ENCODE data around the gene PPP1R13L.
"Not testable (repeated sequence)": the region's sequence is repeated elsewhere in the genome, so short reads cannot be mapped to it uniquely, and the experiment has no call there.

PPP1R13L gene, protein sequence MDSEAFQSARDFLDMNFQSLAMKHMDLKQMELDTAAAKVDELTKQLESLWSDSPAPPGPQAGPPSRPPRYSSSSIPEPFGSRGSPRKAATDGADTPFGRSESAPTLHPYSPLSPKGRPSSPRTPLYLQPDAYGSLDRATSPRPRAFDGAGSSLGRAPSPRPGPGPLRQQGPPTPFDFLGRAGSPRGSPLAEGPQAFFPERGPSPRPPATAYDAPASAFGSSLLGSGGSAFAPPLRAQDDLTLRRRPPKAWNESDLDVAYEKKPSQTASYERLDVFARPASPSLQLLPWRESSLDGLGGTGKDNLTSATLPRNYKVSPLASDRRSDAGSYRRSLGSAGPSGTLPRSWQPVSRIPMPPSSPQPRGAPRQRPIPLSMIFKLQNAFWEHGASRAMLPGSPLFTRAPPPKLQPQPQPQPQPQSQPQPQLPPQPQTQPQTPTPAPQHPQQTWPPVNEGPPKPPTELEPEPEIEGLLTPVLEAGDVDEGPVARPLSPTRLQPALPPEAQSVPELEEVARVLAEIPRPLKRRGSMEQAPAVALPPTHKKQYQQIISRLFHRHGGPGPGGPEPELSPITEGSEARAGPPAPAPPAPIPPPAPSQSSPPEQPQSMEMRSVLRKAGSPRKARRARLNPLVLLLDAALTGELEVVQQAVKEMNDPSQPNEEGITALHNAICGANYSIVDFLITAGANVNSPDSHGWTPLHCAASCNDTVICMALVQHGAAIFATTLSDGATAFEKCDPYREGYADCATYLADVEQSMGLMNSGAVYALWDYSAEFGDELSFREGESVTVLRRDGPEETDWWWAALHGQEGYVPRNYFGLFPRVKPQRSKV

DNA sequence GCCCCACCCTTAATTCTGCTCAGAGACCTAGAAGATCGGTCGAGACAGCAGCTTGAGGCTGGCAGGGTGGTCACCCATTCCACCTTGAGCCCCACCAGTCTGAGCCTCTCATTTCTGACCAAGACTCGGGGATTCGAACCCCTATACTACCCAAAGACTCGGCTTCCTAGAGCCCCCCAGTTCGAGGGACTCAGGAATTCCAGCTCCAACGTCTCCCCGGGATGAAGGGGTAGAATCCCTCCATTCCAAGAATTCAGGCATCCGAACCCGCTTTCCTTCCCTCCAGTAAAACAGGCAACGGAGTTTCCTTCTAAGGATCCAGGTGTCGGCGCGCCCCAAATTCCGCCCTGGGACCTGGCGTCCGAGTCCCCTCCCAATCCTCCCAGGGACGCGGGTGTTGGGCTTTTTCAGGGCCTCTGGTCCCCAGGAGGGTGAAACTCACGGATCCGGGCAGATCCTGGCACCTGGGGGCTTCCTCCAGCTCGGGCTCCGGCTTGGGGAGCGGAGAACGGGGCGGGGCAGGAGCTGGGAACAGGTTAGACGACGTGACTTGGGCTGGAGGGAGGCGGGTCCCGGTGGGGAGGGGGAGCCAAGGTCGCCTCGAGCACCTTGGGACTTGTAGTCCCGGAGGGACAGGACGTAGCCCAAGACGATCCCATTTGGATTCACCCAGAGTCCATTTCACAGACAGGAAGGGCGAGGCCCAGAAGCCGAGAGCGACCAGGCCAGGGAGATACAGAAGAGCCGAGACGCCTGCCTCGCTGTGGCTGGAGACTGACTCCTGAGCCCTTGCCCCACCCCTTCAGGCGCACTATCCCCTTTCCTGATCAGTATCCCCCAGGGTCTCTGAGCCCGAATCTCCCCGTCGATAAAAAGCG is at the start of gene PPP1R13L:
Gene PPP1R13L, minus strand, starts transcription at position 513 of the 878 bp plus-strand sequence. CDS start 6,751 bp downstream, outside the sequence.
- DNase-seq: peak; percentile 67

DNA sequence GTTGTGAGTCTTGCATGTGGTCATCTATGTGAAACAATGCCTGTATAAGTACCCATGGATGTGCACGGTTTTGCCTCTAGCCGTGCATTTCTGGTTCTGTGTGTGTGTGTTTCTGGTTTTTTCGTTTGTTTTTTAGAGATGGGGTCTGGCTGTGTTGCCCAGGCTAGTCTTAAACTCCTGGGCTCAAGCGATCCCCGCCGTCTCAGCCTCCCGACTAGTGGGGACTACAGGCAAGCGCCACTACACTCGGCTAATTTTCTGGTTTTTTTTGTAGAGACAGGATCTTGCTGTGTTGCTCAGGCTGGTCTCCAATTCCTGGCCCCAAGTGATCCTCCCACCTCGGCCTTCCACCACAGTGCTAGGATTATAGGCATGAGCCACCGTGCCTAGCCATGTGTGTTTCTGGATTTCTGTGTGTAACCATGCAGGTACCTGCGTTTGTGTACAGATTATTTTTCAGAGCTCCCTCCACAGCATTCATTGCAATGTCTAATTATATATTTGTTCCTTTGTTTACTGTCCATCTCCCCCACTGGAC is 47.0 kb upstream of the PPP1R13L start:
- DNase-seq: no peak

DNA sequence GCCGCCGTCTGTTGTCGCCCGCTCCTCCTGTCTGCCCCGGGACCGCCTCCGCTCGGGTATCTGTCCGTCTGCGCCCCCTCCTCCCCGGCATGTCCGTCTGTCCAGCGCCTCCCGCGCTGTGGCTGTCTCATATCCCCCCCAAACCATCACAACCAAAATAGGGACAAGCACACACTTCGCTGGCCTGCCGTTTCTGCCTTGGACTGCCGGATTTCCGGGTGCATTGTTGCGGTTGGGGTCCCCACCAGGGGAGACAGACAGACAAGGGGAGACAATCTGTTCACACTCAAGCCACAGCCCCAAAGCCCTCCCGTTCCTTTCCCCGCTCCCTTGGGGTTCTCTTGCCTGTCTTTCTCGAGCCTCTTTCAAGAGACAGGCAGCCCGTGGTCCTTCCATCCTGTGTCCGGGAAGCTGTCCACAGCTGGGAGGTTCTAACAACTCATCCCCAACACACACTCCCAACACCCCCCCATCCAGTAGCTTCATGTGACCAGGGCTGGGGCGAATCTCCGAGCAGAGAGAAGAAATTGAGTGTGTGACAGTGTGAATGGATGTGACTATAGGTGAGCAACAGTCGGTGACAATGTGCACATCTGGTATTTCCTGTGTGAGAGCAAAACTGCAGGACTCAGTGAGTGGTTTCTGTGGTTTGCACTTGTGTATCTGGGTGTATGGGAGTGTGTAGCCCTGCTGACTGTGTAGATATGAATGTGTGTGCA is 46.4 kb upstream of the PPP1R13L start:
- DNase-seq: no peak

DNA sequence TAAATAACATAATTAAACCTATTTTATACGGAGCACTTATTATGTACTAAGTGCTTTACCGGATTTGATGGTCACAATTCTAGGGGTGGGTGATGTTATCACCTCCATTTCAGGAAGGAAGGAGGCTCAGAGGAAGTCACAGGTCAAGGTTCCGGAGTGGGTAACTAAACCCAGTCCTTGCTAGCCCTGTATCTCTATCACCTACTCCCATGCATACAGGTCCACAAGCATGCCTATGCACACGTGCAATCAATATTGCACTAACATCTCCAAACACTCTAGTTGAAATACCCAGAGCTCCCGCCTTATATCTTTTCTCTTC is 45.1 kb upstream of the PPP1R13L start:
- DNase-seq: no peak

DNA sequence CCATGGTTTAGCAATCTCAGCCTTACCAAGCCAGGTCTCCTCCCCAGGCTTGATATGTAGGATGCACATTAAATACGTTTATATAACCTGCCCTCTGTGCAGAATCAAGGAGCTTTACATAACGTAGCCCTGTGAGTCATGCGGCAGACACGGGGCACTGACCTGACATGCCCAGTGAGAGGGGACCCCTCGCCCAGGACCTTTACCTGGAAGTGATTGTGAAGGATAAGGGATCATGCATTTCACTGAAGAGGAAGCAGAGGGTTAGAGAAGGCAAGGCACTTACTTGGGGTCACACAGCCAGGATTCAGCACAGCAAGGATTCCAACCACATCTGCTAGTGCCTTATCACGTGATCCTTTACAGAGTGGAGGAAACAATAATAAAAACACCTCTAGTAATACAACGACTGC is 44.0 kb upstream of the PPP1R13L start:
- DNase-seq: no peak

DNA sequence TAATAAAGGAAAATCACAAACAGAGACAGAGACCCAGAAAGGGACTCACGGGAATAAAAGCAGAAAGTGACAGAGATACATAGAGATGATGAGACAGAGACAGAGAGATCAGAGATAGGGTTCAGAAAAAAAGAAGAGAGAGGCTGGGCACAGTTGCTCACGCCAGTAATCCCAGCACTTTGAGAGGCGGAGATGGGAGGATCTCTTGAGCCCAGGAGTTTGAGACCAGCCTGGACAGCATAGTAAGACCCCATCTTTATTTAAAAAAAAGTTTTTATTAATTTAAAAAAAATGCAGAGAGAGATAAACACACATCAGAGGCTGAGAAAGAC is 43.5 kb upstream of the PPP1R13L start:
- no peak for DNase-seq

DNA sequence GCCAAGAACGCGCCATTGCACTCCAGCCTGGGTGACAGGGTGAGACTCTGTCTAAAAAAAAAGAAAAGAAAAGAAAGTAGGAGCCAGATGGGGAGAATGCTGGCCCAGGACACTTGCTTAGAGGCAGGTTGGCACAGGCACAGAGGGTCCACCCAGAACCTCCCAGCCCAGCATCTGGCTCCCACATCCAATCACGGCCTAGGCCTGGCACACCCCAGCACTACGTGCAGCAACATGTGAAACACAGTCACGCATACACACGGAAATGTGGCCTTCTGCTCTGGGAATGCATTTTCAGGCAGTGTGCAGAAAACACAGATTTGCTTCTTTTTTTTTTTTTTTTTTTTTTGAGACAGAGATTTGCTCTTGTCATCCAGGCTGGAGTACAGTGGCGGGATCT is 42.1 kb upstream of the PPP1R13L start:
- DNase-seq: peak; percentile 38

DNA sequence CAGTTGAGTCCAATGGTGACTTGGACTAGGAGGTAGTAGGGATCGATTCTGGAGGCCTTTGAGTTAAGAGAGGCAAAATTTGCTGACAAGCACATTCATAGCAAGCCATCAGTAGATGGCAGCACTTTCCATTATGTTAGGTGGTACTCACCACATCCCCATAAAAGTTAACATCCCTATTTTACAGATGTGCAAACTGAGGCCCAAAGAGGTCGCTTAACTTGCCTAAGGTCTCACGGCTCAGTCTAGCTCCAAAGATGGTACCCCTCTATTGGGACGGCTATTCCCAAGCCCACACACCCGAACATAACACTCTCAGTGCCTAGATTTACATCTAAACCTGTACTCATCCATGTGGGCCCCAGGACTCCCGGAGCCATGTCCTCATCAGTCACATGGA is 41.4 kb upstream of the PPP1R13L start:
- DNase-seq: no peak

DNA sequence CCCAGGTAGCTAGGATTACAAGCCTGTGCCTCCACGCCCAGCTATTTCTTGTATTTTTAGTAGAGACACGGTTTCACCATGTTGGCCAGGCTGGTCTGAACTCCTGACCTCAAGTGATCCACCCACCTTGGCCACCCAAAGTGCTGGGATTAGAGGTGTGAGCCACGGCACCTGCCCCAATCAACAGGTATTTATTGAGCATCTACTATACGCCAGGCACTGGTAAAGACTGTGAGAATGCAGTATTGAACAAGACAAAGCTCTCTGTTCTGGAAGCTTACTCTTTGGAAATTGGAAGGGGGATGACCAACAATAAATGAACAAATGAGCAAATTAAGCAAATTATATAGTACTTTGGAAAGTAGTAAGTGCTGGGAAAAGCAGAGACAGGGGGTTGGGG is 40.3 kb upstream of the PPP1R13L start:
- no peak for DNase-seq

DNA sequence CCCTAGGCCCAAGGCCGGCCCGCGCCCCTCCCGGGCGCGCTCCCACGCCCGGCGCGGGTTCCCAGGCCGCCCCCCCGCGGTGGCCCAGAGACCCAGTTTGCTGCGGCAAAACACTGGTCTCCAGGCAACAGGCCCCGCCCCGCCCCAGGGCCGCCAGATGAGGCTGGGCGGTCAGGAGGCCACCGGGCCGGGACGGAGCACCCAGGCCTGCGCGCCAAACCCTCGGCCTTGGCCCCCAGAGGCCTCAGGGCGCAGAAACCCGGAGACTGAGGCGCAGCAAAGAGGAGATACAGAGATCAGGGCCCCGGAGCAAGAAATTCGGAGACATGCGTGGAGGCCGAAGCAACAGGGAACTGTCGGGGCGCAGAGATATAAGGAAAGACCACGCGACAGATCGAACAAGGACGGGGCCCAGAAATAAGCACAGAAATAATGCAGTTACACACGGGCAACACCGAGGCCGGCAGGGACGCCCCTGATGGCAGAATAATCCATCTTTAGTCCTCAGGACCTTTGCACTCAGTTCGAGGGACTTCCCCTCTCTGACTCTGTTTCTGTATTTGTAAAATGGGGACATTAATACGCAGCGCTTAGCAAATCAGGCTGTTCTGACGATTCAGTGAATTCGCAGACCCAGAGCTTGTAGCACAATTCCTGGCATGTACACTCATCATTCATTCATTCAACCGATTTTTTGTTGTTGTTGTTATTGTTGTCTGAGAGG is 39.6 kb upstream of the PPP1R13L start:
- no peak for DNase-seq

DNA sequence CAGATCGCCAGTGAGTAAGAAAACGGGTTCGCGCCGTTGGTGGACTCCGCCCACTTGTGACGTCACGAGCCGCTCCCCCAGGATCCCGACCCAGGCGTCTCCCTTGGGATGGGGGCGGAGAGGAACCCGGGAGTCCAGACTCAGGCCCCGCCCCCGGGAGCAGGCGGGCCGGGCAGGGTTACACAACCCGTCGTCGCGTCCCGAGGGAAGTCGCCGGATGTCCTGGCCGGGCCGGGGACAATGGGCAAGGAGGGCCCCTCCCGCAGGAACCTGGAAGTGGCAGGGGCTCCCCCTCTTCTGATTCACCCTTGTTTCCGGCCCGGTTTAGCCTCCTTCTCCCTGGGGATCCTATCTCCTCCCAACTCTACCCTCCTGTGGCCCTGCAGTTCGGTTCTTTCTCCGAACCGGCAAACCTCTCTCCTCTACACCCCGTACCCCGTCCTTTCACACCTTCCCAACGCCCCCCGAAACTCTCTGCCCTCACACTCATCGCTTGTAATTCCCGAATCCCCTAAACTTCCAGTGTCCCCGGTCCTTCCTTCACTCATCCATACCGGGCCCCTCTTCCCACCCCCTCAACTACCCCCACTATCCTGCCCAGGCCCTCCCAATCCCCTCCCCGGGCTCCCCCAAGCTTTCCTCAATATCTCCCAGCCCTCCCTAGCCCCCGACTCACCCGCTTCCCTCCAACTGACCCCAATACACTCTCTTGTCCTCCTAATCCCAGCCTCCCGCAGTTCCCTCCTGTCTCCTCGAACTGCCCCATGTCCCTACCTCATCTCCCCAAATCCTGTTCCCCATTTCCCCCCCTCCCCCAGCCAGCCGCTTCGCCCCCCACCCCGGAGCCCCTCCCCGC is 38.8 kb upstream of the PPP1R13L start:
- DNase-seq: peak; percentile 14

DNA sequence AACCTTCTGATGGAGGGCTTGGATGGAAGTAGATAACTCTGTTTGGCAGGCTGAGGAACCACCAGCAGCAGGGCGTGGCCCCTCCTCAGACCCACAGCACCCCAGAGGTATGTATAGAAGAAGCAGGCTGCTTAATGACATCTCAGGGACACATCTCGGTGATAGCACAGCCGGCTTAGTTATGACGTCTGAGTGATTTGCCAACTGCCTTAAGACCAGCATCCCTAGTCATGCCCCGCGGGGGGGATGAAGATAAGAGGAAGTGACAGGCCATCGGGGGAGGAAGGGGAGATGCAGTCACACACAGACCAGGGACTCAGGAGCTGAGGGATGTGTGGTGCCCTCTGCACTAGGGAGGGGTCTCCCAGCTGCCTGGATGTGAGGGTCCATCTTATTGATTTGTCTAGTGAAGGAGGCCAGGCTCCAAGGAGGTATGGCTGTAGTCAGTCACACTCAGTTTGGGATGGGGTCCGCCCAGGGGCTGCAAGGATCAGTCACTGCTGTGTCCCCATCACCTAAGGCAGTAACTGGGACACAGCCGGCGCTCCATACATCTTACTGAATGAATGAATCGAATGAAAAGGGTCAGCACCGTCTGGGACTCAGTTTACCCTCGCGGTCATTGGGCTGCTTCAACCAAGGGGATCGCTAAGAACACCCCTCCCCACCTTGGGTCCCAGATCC is 38.1 kb upstream of the PPP1R13L start:
- no peak for DNase-seq

DNA sequence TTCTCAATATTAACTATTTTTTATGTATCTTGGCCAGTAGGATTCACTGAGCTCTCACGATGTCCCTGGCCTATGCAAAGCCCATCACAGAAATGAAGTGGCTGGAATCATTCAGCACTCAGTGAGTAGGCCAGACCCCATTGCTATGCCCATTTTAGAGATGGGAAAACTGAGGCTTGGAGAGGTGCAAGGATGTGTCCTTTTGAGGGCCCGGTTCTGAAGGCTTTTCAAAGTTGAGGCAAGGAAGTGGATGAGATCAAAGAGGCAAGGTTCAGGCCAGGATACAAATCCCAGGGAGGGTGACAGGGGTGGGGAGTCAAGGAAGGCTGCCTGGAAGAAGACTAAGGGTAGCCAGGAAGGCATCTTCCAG is 37.5 kb upstream of the PPP1R13L start:
- DNase-seq: no peak

DNA sequence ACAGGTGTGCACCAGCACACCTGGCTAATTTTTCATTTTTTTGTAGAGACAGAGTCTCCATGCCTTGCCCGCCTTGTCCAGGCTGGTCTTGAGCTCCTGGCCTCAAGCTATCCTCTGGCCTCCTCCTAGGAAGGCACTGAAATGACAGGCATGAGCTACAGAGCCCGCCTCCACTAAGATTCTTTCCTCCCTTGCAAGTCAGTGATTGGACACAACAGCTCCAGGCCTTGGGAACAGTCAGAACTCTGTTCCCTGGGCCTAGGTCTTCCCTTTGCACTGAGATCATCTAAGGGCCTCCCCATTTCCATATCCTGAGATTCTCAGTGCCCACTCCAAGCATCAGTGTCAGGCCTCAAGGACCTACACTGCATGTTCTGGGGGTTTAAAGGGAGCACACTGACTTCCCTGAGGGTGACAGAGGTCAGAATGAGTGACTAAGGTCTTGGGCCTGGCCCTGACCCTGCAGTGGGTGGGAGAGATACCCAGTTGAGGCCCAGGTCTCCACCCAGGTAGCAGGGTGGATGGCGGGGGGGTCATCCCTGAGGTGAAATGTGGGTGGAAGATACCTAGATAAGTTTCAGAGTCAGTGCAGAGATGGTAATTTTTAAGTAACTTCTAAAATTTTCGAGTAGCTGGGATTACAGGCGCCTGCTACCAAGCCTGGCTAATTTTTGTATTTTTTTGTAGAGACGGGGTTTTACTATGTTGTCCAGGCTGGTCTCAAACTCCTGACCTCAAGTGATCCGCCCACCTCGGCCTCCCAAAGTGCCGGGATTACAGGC is 36.2 kb upstream of the PPP1R13L start:
- peak; percentile 7 for DNase-seq

DNA sequence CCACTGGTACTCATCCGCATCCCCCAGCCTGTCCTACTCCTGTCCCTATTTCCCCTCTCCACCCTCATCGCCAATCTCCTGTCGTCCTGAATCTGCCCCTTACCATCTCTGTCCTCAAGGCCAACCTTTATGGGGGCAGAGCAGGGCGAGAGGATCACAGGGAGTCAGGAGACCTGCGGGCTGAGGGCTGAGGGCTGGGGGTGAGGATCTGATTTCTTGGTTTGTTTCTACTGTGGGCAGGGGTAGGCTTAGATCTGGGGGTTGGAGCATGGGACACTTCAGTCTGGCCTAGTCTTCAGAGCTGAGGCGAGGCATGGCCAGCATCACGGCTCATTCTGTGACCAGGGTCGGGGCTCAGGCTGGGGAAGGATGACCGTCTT is 35.4 kb upstream of the PPP1R13L start:
- no peak for DNase-seq

DNA sequence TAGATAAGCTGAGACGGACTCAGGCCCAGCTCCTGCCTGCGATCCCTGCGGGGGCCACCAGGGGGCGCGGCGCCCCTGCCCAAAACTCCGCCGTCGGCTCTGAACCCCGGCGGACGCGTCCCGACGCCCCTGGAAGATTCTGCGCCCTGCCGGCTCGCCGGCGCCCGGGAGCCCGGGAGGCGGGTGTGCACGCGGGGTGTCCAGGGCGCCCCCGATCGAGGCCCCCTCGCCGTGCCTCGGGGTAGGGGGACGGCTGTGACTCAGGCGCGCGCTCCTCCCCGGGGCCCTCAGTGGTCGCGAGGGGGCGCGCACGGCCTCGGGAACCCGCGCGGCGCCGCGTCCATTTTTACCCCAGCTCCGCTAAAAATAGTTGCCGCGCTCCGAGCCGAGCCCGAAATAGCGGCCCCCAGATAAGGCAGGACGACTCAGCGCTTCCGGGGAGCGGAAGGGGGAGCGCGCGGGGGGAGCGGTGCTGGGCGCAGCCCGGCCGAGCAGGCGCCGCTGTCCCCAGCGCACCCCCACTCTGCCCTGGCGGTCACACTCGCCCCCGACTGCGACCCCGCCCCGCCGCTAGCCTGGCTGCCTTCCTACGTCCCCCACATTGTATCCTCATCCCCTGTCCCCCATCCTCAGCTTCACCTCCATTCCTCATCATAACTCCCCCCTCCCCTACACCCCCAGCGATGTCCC is 34.8 kb upstream of the PPP1R13L start:
- DNase-seq: peak; percentile 20

DNA sequence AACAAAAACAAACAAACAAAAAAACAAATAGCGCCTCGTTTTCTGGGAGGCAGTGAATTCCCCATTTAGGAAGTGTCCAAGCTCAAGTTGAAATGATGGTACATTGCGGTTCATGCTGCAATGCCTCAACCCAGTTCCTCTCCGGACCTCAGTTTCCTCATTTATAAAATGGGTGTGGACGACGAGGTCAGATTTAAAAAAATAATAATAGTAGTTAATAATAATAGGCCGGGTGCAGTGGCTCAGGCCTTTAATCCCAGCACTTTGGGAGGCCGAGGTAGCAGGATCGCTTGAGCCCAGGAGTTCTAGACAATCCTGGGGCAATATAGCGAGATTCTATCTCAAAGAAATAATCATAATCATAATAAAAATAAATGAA is 34.3 kb upstream of the PPP1R13L start:
- DNase-seq: no peak

DNA sequence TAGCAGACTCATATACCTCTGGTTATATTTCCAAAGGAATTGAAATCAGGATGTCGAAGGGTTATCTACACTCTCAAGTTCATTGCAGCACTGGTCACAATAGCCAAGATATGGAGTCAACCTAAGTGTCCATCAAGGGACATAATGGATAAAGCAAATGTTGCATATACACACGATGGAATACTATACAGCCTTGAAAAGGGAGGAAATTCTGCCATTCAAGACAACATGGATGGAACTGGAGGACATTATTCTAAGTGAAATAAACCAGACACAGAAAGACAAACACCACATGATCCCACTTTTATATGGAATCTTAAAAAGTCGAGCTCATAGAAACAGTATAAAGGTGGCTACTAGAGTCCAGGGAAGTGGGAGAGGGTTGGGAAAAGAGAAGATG is 32.5 kb upstream of the PPP1R13L start:
- no peak for DNase-seq

DNA sequence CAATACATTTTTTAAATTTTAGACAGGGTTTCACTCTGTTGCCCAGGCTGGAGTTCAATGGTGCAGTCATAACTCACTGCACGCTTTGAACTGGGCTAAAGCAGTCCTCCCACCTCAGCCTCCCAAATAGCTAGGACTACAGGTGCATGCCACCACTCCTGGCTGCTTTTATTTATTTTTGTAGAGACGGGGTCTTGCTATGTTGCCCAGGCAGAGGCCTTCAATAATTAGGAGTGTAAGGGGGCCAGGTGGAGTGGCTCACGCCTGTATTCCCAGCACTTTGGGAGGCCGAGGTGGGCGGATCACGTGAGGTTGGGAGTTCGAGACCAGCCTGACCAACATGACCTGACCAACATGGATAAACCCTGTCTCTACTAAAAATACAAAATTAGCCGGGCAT is 27.7 kb upstream of the PPP1R13L start:
- not testable (repeated sequence) for DNase-seq

Measured in NCI-H446 treated with DMSO at 0.1 percent for 48 hours (cell line).